RWPE1 (cell line): ENCODE measurements around the gene CEMIP.

ENCODE experiments used
- CTCF ChIA-PET: fragments of 350-600 bp; sonication (Branson Sonifier 250); formaldehyde crosslinking; extraction: SDS; loops from one replicate; lab custom pipeline; 2021; lab: Yijun Ruan, JAX
- POLR2A ChIA-PET: fragments of 400-600 bp; formaldehyde crosslinking; extraction: SDS; loops from one replicate; lab custom pipeline; 2020; ENCODE audit warnings: antibody characterized with exemption; ENCODE audit not compliant: low non-redundant PET; lab: Yijun Ruan, JAX
- DNase-seq: peaks from one replicate; pipeline ENCODE4 v3.0.0; 2012; ENCODE audit warnings: low spot score
- H3K27ac ChIP-seq: fragments of 450-650 bp; 2 replicates; pipeline ENCODE4 v1.5.1; 2017
- CTCF ChIP-seq: fragments of 450-650 bp; conservative IDR thresholded peaks from 2 replicates; pipeline ENCODE4 v1.5.1; 2017; ENCODE audit warnings: low read depth, mild to moderate bottlenecking

The CEMIP gene

DNA sequence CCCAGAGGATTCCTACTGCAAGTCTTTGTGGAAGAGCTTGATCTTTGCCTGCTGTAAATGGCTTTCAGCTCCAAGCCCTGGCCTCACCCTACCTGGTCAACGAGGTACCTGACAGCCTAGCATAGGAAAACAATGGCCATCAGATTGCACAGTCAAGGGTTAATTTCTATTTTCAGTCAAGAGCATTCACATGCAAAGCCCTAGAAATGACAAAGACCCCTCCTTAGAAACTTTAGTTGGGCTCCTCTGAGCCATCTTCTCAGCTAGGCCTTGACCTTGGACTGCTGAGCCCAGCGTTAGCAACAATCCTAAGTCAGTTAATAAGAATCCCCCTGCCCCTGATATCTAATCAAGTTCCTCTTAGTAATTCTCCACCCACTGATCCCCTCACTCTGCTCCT lies 192.0 kb downstream of the CEMIP start:
- DNase-seq = no peak
- no peak for TF ChIP-seq CTCF
- CTCF ChIA-PET = interaction anchor here (0.7 to 2.0 kb wide), 4 partner anchors 8 to 511 kb away, joined by 3 to 12 read pairs (median 4); no protein-coding TSS in a partner anchor

GRCh38 chr15:80972276-80972675 lies 193.1 kb downstream of the CEMIP start:
- no peak for DNase-seq
- CTCF ChIA-PET = interaction anchor here (0.6 to 1.2 kb wide), 2 partner anchors 66 to 276 kb away, joined by 3 to 4 read pairs; no protein-coding TSS in a partner anchor
- POLR2A ChIA-PET = no interaction called here
- H3K27ac ChIP-seq = no peak overlapping the region
- TF ChIP-seq CTCF = no peak

More for the DNA sequence above, 192.0 kb downstream of the CEMIP start:
- no peak overlapping the region for H3K27ac ChIP-seq
- POLR2A ChIA-PET = no interaction called here

GRCh38 chr15:80974914-80975313 lies 195.7 kb downstream of the CEMIP start:
- H3K27ac ChIP-seq = no peak overlapping the region
- ChIA-PET POLR2A (interaction anchor here (0.6 kb wide), 1 partner anchor 10 kb away, joined by 3 read pairs; no protein-coding TSS in a partner anchor), CTCF (interaction anchor here (0.6 to 0.7 kb wide), 2 partner anchors 67 to 451 kb away, joined by 3 read pairs; no protein-coding TSS in a partner anchor)
- TF ChIP-seq CTCF = no peak
- DNase-seq = no peak

GRCh38 chr15:80976851-80977250 lies 197.7 kb downstream of the CEMIP start:
- peak overlapping the region; percentile 6; the same call in 1 of the 2 replicates for H3K27ac ChIP-seq
- POLR2A ChIA-PET = no interaction called here
- CTCF ChIA-PET = interaction anchor here (1.6 kb wide), 1 partner anchor 289 kb away, joined by 6 read pairs; no protein-coding TSS in a partner anchor
- TF ChIP-seq CTCF = no peak
- DNase-seq = no peak

DNA sequence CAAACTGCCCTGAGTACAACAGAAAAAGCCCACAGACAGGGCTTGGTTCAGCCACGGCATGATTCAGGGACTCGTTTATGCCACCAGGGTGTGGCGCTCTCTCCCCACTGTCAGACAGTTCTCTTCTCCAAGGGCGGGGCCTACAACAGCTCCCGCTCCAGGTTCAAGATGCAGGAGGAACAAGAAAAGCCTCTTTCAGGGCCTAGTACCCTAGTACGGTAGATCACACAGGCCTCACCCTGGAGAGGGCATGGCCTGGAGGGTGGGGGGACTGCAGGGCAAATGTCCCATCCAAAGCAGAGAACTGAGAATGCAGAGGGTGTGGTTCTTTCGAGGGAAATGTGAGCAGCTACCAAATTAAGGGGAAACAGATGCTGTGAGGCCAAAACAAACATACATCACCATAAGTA lies 198.5 kb downstream of the CEMIP start:
- H3K27ac ChIP-seq = no peak overlapping the region
- CTCF ChIA-PET = interaction anchor here (1.6 kb wide), 1 partner anchor 289 kb away, joined by 6 read pairs; no protein-coding TSS in a partner anchor
- no peak for DNase-seq
- POLR2A ChIA-PET = no interaction called here
- no peak for TF ChIP-seq CTCF

DNA sequence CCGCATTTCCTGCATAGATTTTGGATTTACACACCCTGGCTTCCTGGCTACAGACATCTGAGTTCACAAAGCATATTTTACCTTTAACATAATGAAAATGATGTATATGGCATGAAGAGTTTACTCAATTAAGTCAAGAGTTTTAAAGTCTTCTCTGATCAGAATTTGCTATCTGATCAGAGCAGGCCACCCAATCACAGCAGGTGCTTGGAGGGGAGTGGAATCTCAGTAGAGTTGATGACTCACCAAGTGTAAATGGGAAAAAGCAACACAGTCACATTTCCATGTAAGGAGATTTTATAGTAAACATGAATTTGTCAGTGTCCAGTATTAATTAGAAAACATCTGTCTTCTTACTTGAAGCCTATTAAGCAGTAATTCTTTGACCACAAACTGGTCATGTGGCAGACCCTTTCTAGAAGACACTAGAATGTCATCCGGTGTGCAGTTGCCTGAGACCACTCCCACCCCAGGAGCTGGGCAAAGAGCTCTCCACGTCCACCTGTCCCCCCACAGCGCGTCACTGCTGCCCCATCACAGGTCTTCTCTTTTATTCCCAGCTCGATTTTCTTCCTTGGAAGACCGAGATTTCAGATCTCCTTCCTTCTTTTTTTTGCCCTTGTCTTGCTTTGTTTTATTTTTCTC lies 199.6 kb downstream of the CEMIP start:
- TF ChIP-seq CTCF = no peak
- DNase-seq = no peak
- peak overlapping the region; percentile 4; the same call in 1 of the 2 replicates for H3K27ac ChIP-seq
- POLR2A ChIA-PET = no interaction called here
- CTCF ChIA-PET = interaction anchor here (2.1 kb wide), 1 partner anchor 9 kb away, joined by 12 read pairs; no protein-coding TSS in a partner anchor
